HG02981 (cell line): ENCODE results near the gene NKIRAS1.
"Not testable (repeated sequence)": the region's sequence is repeated elsewhere in the genome, so short reads cannot be mapped to it uniquely, and the experiment has no call there.

ENCODE experiments used
- ATAC-seq: cut with Tn5 transposase; IDR thresholded peaks from one replicate; pipeline ENCODE4 v1.9.1; 2021; ENCODE audit warnings: mild to moderate bottlenecking, moderate library complexity; ENCODE audit not compliant: unreplicated experiment

Gene NKIRAS1

GRCh38 chr3:23941440-23941839 is 24.6 kb upstream of the NKIRAS1 start:
- no peak for ATAC-seq

GRCh38 chr3:23940775-23941174 is 24.0 kb upstream of the NKIRAS1 start:
- ATAC-seq: no peak

GRCh38 chr3:23938688-23939087 is 21.9 kb upstream of the NKIRAS1 start:
- no peak for ATAC-seq

- ATAC-seq: no peak
Observed at GRCh38 chr3:23937296-23937695, 20.5 kb upstream of the NKIRAS1 start.

GRCh38 chr3:23934253-23934652 is 17.5 kb upstream of the NKIRAS1 start:
- no peak for ATAC-seq

- ATAC-seq: no peak
Observed at GRCh38 chr3:23932571-23932970, 15.8 kb upstream of the NKIRAS1 start.

- ATAC-seq: no peak
Observed at GRCh38 chr3:23931597-23931996, 14.8 kb upstream of the NKIRAS1 start.

GRCh38 chr3:23928524-23928923 is 11.7 kb upstream of the NKIRAS1 start:
- ATAC-seq: no peak

- no peak for ATAC-seq
Observed at GRCh38 chr3:23926736-23927135, 9.9 kb upstream of the NKIRAS1 start.

GRCh38 chr3:23926246-23926645 is 9.5 kb upstream of the NKIRAS1 start:
- no peak for ATAC-seq

GRCh38 chr3:23923786-23924185 is 7.0 kb upstream of the NKIRAS1 start:
- no peak for ATAC-seq

GRCh38 chr3:23921052-23921511 is 4.3 kb upstream of the NKIRAS1 start:
- no peak for ATAC-seq

GRCh38 chr3:23920151-23920655 is 3.4 kb upstream of the NKIRAS1 start:
- no peak for ATAC-seq

- ATAC-seq: no peak
Observed at GRCh38 chr3:23919628-23920027, 2.8 kb upstream of the NKIRAS1 start.

- not testable (repeated sequence) for ATAC-seq
Observed at GRCh38 chr3:23918331-23918730, 1.5 kb upstream of the NKIRAS1 start.

- not testable (repeated sequence) for ATAC-seq
Observed at GRCh38 chr3:23917679-23918303, 1.0 kb upstream of the NKIRAS1 start.

- ATAC-seq: peak; percentile 38
Observed at GRCh38 chr3:23916152-23916885, 471 bp downstream of the NKIRAS1 start.

- no peak for ATAC-seq
Observed at GRCh38 chr3:23915537-23916108, 1.2 kb downstream of the NKIRAS1 start.

GRCh38 chr3:23913873-23914743 is 2.7 kb downstream of the NKIRAS1 start:
- no peak for ATAC-seq

GRCh38 chr3:23913182-23913581 is 3.6 kb downstream of the NKIRAS1 start:
- ATAC-seq: no peak

GRCh38 chr3:23912335-23912734 is 4.5 kb downstream of the NKIRAS1 start:
- ATAC-seq: not testable (repeated sequence)
